ENCODE results near the gene ETV6.
A peak's percentile ranks its signal among the peaks of the same experiment; 100 is the strongest.

Gene ETV6

DNA sequence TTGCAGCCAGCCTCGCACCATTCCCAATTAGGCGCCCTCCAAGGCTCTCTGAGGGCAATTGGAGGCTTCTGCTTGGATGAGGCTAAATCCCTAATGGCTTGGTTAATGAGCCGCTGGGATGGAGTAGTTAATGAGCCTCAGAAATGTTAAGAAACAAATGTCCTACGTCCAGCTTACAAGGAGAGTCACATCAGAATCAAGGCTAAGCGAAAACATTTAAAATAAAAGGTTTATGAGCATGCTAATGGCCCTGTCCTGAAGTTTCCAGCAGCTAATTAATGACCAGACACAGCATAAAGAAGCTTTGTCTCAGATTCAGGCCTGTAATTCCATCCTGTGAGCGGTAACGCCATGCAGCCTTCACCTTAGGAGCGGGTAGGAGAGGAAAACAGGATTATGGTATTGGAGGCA lies 220.6 kb downstream of the ETV6 start:
- peak; percentile 40 for DNase-seq

DNA sequence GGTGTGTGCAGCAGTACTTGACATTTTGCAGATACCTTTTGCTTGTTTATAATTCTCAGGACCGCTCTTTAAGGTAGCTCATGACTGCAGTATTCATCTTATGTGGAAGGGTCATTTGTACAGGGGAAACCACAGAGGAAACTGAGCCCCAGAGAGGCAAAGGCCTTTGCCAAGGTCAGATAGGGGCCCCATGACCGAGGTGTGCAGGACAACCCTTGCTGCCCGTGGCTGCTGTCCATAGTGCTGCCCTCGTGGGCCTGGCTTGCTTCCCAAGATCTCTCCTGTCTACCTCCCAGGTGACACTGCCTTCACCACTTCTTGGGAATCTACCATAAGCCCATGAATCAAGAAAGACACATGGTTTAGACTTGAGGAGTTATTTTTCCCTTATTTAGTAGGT lies 222.6 kb downstream of the ETV6 start:
- DNase-seq = peak; percentile 52

DNA sequence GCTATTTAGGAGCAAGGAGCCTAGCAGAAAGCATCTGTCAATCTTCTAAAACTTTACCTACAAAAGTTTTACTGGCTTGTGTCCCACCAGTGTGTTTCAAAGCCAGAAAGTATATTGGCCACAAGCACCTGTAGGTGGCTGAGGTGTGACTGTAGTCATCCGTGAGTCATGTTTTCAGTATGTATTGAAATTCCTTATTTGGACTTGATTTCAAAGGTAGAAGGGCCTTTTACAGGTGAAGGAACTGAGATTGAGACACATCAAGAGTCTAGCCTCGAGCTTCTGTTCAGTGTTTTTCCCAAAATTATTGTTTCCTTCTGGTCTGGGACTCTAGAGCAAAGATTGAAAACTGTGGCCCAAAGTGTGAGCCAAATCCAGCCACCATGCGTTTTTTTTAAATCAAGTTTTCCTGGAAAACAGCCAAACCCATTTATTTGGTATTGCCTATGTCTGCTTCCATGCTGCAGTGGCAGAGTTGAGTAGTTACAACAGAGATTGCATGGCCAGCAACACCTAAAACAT lies 226.0 kb downstream of the ETV6 start:
- DNase-seq = peak; percentile 59

DNA sequence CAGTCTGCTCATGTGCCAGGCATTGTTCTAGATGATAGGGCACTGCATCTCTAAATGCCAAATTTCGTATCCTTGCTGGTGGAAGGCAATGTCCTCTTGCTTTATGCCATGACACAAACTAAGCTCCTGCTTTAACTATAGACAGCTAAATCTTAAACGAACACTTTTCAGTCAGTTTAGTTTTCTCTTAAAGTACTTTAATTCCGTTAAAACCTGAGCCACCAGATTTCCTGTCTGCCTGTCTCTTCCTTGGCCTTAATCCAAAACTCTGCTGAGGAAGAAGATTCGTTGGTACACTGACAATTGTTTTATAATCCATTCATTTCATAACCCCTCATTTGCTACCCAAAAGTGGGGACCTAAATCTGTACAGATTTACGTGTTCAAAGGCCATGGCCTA lies 226.8 kb downstream of the ETV6 start:
- no peak for DNase-seq

DNA sequence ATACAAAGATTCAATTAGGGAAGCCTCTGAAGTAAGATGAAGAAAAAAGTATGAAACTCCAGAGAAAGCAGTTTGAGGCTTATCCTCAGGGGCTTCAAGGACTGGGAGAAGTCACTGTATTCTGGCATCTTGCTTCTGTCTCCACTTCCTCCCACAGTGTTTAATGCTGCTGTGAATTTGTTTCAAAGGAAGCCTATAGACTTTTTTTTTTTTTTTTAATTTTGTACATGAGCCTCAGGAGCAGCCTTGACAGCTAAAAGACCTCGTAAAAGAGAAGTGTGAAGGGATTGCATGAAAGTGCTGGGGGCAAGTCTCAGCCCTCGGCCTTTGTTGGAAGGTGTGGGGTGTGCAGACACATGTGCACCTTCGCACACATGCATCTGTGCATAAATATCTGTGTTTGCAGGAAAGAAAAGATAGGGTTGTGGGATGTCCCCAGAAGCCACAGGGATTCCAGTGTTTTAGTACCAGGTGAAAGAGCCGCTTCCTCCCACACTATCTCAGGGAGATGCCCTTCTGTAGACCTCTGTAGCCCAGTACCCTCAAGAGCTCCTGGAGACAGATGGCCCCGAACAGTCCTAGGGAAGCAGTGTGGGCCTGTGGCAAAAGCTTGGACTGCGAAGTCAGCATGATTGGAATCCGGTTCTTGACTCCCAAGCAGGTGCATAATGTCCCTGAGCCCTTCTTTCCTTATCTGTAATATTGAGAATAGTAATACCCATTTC lies 227.8 kb downstream of the ETV6 start:
- peak; percentile 53 for DNase-seq

DNA sequence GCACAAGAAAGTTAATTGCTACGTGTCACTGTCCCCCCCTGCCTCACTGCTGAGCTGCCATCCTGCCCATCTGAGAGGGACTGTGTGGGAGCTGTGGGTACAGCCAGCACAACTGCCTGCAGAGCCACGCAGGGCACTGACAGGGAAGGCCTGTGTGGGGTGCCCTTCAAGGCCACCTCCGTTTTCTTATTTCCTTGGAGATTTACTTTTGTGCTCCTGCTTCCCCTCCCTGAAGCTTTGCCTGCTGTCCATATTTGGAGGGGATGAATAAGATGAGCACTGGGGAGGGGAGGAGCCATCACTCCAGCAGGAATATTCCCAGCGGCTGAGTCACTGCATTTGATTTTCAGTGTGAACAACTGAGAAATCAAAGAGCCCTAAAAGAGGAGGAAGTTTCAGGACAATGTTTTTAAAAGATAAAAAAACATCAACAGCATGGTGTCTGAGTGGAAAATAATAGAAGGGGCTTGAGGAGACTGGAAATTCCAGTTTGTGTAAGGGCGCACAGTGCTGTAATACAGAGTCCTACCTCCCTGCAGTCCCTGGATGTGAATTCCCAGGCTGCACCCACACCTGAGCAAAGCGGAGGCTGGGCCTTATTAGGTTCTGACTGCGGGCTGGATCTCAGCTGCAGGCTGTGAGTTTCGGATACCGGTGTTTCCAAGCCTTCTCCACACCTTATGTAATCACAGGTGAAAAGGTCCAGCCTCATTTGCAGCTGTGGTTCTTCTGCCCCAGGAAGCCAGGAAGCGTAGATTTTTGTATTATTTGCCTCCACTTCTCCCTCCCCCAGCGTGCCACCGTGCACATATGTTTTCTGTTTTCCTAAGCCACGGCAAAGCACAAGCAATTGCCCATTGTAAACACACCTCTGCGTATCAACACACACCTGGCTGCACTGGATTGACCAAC lies 228.7 kb downstream of the ETV6 start:
- peak; percentile 50 for DNase-seq

DNA sequence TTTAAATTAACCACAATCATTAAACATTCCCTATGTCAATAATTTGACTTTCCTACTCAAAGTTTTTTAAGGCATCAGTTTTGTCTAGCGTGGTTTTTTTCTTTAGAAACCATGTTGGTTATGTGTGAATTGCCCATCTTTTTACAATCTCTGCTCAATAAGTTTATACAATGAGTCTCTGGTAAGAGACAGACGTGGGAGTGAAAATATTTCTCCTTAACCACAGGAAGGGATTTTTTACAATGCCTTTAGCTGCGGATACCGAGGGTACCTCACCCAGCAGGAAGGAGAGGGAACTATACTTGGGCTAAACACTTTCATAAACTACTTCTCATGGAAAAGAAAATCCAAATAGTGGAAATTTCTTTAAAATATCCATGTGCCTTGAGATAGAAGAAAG lies 229.8 kb downstream of the ETV6 start:
- DNase-seq = no peak

GRCh38 chr12:11880381-11880780 lies 230.9 kb downstream of the ETV6 start:
- DNase-seq = peak; percentile 32

GRCh38 chr12:11881835-11882234 lies 232.4 kb downstream of the ETV6 start:
- DNase-seq = peak; percentile 44

GRCh38 chr12:11882301-11883019 lies 233.0 kb downstream of the ETV6 start:
- peak; percentile 9 for DNase-seq

GRCh38 chr12:11884116-11884515 lies 234.6 kb downstream of the ETV6 start:
- no peak for DNase-seq

GRCh38 chr12:11884706-11885105 lies 235.2 kb downstream of the ETV6 start:
- DNase-seq = no peak

GRCh38 chr12:11885261-11886038 lies 236.0 kb downstream of the ETV6 start:
- peak; percentile 43 for DNase-seq

GRCh38 chr12:11886339-11886738 lies 236.9 kb downstream of the ETV6 start:
- DNase-seq = no peak

DNA sequence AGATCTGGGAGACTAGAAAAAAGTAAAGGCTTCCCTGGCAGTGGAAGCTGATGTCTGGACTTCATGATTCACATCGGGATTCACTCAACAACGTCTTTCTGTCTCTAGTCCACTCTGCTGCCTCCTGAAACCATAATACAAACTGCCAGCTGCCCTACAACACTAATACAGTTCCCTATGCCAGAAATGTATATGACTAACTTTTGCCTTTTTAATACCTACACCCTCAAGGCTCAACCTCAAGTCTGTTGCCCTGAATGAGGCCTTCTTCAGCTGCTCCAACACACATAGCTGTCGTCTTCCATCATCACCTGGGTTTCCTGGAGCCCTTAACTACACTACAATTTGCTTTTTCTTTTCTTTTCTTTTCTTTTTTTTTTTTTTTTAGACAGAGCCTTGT lies 238.6 kb downstream of the ETV6 start:
- DNase-seq = no peak

DNA sequence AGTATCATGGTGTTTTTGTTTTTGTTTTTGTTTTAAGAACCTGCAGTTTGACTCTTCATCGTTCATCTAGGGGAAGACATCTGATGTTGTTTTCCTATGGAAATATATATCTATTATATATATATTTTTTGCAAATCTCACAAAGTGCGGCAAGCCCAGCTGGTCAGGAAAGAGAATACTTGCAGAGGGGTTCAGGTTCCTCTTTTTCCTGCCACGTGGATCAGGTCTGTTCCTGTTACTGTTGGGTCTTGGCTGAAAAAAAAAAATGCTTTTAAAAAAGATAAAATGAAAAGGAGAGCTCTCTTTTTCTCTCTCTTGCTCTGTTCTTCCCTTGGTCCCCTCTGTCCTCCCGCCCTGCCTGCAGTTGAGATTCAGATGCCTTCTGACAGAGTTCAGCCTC lies 241.9 kb downstream of the ETV6 start:
- DNase-seq = no peak

- no peak for DNase-seq
Observed at GRCh38 chr12:11891754-11892386, 242.4 kb downstream of the ETV6 start.

DNA sequence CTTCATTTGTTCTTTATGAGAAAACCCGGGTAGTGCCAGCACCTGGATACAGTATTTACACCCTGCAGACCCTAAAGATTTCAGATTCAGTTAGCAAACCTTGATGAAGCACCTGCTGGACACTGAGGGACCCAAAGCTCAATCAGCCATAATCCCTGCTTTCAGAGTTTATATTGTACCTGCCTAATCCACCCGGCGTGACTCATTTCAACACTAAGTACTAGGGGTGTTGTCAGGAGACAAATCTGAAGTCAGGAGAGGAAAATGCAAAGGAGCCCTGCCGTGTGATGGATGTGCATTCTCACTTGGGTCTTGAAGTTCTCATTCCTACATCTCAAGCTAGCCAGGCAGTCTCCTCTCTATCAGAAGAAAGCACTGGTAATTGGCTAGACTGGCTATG lies 244.5 kb downstream of the ETV6 start:
- DNase-seq = no peak

- no peak for DNase-seq
Observed at GRCh38 chr12:11894890-11895289, 245.4 kb downstream of the ETV6 start.

DNA sequence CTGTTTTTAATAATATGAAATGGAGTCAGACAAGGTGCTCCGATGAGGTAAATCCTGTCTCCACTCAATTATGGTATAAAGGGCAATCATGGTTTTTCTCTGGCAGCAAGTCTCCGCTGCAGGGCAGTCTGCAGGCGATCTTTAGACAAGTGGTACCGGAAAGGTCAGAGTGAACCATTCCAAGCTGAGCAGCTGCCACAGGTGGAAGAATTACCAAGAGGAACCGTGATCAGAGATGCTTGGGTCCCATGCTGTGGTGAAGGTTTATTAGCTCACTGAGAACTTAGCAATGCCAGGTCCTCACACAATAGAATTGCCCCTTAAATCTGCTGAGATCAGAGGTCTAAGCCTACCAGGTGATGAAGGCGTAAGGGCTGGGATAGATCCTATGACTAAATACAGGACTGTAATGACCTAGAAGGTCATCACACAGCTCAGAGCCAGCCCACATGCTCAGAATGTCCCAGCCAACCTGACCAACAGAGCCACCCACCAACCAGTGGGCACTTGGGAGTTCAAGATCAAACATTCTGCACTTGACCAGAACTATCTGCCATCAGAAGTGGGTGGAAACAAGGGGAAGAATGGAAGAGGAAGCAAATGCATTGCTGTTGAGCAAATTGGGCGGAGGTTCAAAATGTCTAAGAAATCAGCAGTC lies 246.1 kb downstream of the ETV6 start:
- no peak for DNase-seq

GRCh38 chr12:11896417-11896929 lies 247.0 kb downstream of the ETV6 start:
- DNase-seq = no peak
